Epithelial cell of esophagus (primary cell): ENCODE data around the gene MS4A1.

Source experiments
- DNase-seq: peaks from one replicate; pipeline ENCODE4 v3.0.0; 2010; ENCODE audit warnings: low read depth
- H3K4me3 ChIP-seq: 2 replicates; pipeline ENCODE4 v1.5.1; 2011; ENCODE audit warnings: mild to moderate bottlenecking, low read length, control low read depth
- CTCF ChIP-seq: IDR thresholded peaks from 2 replicates; pipeline ENCODE4 v1.5.1; 2011; ENCODE audit warnings: low read depth, mild to moderate bottlenecking, low read length, control low read depth, inconsistent platforms; ENCODE audit not compliant: insufficient read depth; ENCODE audit errors: missing control alignments

The MS4A1 gene

GRCh38 chr11:60455531-60456042, at the start of gene MS4A1:
MS4A1 (plus strand) TSS chr11:60455847; CDS start chr11:60462375, 6,528 bp downstream.
- no peak within 1 kb of the TSS for H3K4me3 ChIP-seq
- no peak for TF ChIP-seq CTCF
- DNase-seq = no peak

DNA sequence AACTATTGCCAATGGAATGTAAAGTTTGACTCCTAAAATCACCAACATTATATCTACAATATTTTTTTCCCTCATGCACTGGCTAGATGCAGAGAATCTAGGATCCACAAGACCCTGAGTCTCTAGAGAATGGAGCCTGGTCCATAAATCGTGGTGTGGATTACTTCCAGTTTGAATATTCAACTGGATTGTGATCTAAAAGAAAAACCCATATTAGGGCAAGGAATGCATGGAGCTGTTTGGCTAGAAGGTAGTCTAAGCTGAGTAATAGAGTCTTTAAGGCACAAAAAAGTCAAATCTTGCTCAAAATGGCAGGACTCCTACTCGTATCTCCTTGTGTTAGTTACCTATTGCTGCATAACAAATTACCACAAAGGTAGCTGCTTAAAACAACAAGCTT, 35.6 kb upstream of the MS4A1 start:
- no peak for DNase-seq
- no peak for TF ChIP-seq CTCF
- H3K4me3 ChIP-seq = no peak overlapping the region

GRCh38 chr11:60422609-60423008, 33.0 kb upstream of the MS4A1 start:
- TF ChIP-seq CTCF = no peak
- no peak for DNase-seq
- H3K4me3 ChIP-seq = no peak overlapping the region

DNA sequence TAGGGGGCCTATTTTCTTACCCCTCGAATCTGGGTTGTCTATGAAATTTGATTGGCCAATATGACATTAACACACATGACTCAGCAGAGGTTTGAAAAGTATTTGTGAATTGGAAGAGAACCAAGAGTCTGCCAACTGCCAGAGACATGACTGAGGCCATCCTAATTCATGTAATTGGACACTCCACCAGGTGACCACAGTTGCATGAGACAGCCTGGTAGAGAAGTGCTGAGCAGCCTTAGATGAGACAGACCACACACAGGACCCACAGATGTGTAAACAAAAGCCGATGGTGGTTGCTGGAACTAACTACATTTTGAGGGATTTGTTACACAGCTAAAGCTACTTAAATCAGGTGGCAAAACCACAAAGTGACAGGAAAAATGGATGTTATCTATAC, 27.1 kb upstream of the MS4A1 start:
- TF ChIP-seq CTCF = no peak
- H3K4me3 ChIP-seq = no peak overlapping the region
- DNase-seq = peak; percentile 16

DNA sequence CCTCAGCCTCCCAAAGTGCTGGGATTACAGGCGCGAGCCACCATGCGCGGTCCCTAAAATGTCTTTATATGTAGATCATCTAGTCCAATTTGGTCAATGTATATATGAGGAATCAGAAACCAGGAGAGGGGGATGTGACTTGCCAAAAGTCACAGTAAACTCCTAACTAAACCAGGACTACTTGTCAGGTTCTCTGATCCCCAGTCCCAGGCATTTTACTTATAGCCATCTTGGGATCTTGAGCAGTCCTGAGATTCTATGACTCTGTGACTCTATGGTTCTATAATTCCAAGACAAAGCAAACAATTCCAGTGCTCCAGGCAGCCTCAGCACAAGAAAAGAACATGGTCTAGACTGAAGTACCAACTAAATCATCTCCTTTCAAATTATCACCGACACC, 26.4 kb upstream of the MS4A1 start, which contains the start of gene MS4A5:
Gene MS4A5, plus strand, starts transcription at position 301 of the 400 bp plus-strand sequence. CDS start 103 bp downstream, outside the sequence.
- H3K4me3 ChIP-seq = no peak within 1 kb of the TSS
- no peak for DNase-seq
- no peak for TF ChIP-seq CTCF

GRCh38 chr11:60431251-60431650, 24.4 kb upstream of the MS4A1 start:
- H3K4me3 ChIP-seq = no peak overlapping the region
- no peak for TF ChIP-seq CTCF
- no peak for DNase-seq

DNA sequence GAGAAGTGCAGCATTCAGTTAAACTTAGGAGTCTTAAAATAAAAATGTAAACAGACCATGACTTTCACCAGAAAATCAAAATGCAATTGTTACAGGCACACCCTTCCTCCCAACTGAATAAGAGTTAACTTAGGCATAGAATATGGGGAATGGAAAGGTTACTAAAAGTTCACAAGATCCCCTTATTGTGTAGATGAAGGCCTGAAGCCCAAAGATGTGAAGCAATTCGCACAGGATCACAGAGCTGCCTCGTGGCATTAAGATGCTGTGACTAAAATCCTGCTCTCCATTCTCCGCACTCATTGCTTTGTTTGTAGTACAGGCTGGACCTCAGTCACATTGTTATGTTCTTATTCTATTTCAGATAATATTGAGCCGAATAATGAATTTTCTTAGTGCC, 22.2 kb upstream of the MS4A1 start:
- no peak for DNase-seq
- no peak overlapping the region for H3K4me3 ChIP-seq
- TF ChIP-seq CTCF = no peak
